Measurements from ENCODE around the gene OR5A1. TPM values are rescaled to one million over a fixed set of nuclear protein-coding genes. Genes with fewer than 3 reads are reported as not detected.

Gene OR5A1
- total RNA-seq, 6 experiments from 2014 or later, result not detected

- H3K9me3 ChIP-seq, result no peaks in the 10 kb centered on the region
- intact Hi-C loops (cut with DNase I), result no loop called here
- H3K4me1 ChIP-seq, result no peaks in the 10 kb centered on the region
- DNase-seq, result no peak
- H3K27ac ChIP-seq, result no peak overlapping the region
- no peak overlapping the region for H3K4me3 ChIP-seq
- WGBS (ENCODE audit: insufficient coverage, low coverage, low lambda C conversion rate, missing lambda C conversion rate), result 88% methylated on average over 2 of the region's 2 CpGs
- H3K36me3 ChIP-seq, result no peaks in the 10 kb centered on the region
- H3K27me3 ChIP-seq, result no peaks in the 10 kb centered on the region
- TF ChIP-seq POLR2A (IDR thresholded peaks at IDR 0.05) (no peak), CTCF (IDR thresholded peaks at IDR 0.05) (no peak)
- ATAC-seq, result no peak
Measured at GRCh38 chr11:59418156-59418555, 18.1 kb upstream of the OR5A1 start.

- no peak overlapping the region for H3K4me3 ChIP-seq
- WGBS (ENCODE audit: insufficient coverage, low coverage, low lambda C conversion rate, missing lambda C conversion rate), result 39% methylated on average over 2 of the region's 2 CpGs
- no peaks in the 10 kb centered on the region for H3K36me3 ChIP-seq
- H3K4me1 ChIP-seq, result no peaks in the 10 kb centered on the region
- DNase-seq (no peak), ATAC-seq (peak in 3 of 4 donors; percentile 19 to 59 (median 51))
- intact Hi-C loops (cut with DNase I), result no loop called here
- no peaks in the 10 kb centered on the region for H3K27me3 ChIP-seq
- no peaks in the 10 kb centered on the region for H3K9me3 ChIP-seq
- TF ChIP-seq POLR2A (IDR thresholded peaks at IDR 0.05) (no peak), CTCF (IDR thresholded peaks at IDR 0.05) (no peak)
- H3K27ac ChIP-seq, result no peak overlapping the region
Measured at GRCh38 chr11:59423835-59424234, 12.4 kb upstream of the OR5A1 start.

- H3K36me3 ChIP-seq, result no peaks in the 10 kb centered on the region
- H3K27me3 ChIP-seq, result no peaks in the 10 kb centered on the region
- DNase-seq, result no peak
- no peak overlapping the region for H3K4me3 ChIP-seq
- no peaks in the 10 kb centered on the region for H3K4me1 ChIP-seq
- 69% methylated on average over 4 of the region's 4 CpGs for WGBS (ENCODE audit: insufficient coverage, low coverage, low lambda C conversion rate, missing lambda C conversion rate)
- ATAC-seq, result no peak
- no peak overlapping the region for H3K27ac ChIP-seq
- intact Hi-C loops (cut with DNase I), result loop anchor here in 1 of 2 donors (5.0 kb wide), 1 partner anchor 163 kb away; no protein-coding TSS in a partner anchor
- H3K9me3 ChIP-seq, result no peaks in the 10 kb centered on the region
- TF ChIP-seq CTCF (IDR thresholded peaks at IDR 0.05) (no peak), POLR2A (IDR thresholded peaks at IDR 0.05) (no peak)
Measured at GRCh38 chr11:59425131-59425530, 11.1 kb upstream of the OR5A1 start.

- H3K4me1 ChIP-seq, result no peaks in the 10 kb centered on the region
- TF ChIP-seq POLR2A (IDR thresholded peaks at IDR 0.05) (no peak), CTCF (IDR thresholded peaks at IDR 0.05) (no peak)
- no peak for DNase-seq
- no peaks in the 10 kb centered on the region for H3K27me3 ChIP-seq
- peak in 1 of 4 donors; percentile 13 for ATAC-seq
- no peaks in the 10 kb centered on the region for H3K36me3 ChIP-seq
- no peaks in the 10 kb centered on the region for H3K9me3 ChIP-seq
- WGBS (ENCODE audit: insufficient coverage, low coverage, low lambda C conversion rate, missing lambda C conversion rate), result 88% methylated on average over 5 of the region's 5 CpGs
- intact Hi-C loops (cut with DNase I), result loop anchor here in 1 of 2 donors (5.0 kb wide), 1 partner anchor 164 kb away; no protein-coding TSS in a partner anchor
- no peak within 1 kb of the TSS for H3K27ac ChIP-seq
- no peak within 1 kb of the TSS for H3K4me3 ChIP-seq
Measured at GRCh38 chr11:59426361-59427067, 9.8 kb upstream of the OR5A1 start, which contains the start of gene OR5A2. OR5A2 (minus strand) TSS chr11:59426413; CDS start chr11:59422953, 3,460 bp downstream.
